Fibroblast of lung (primary cell): ENCODE data around the gene ANXA4. TPM values are rescaled to one million over a fixed set of nuclear protein-coding genes. Genes with fewer than 3 reads are reported as not detected.

Source experiments
- DNase-seq, 2 donors: peaks; one replicate each; pipeline versions ENCODE4 v3.0.0 to v3.0.0-alpha.2; 2010; ENCODE audit warnings: low read depth in 2 of 2
- H2AFZ ChIP-seq: 2 replicates; pipeline ENCODE4 v1.5.1; 2012; ENCODE audit warnings: low read length, control low read depth, inconsistent platforms
- H3K27ac ChIP-seq: 2 replicates; pipeline ENCODE4 v1.5.1; 2011; ENCODE audit warnings: low read length, control low read depth; ENCODE audit not compliant: insufficient read depth
- H3K27me3 ChIP-seq: 2 replicates; pipeline ENCODE4 v1.5.1; 2011; ENCODE audit warnings: mild to moderate bottlenecking, low read length; ENCODE audit not compliant: control insufficient read depth, insufficient read depth
- H3K36me3 ChIP-seq: 2 replicates; pipeline ENCODE4 v1.5.1; 2011; ENCODE audit warnings: low read length; ENCODE audit not compliant: control insufficient read depth, insufficient read depth
- H3K4me1 ChIP-seq: 2 replicates; pipeline ENCODE4 v1.5.1; 2011; ENCODE audit warnings: low read length; ENCODE audit not compliant: control insufficient read depth, insufficient read depth; ENCODE audit errors: extremely low read depth
- H3K4me2 ChIP-seq: 2 replicates; pipeline ENCODE4 v1.5.1; 2011; ENCODE audit warnings: low read length, control low read depth; ENCODE audit not compliant: insufficient read depth; ENCODE audit errors: extremely low read depth
- H3K4me3 ChIP-seq, 4 experiments: fragments of 200-600 bp in 1 of 4; sonication (generic) in 1 of 4; replicated peaks in 1 of 4; 2 replicates each; pipeline ENCODE4 v1.5.1; 2011 to 2016; ENCODE audit warnings: low read length in 4 of 4, low read depth in 3 of 4, mild to moderate bottlenecking in 3 of 4, control low read depth in 2 of 4, inconsistent platforms in 1 of 4, mixed read lengths in 1 of 4; ENCODE audit not compliant: insufficient read depth in 1 of 4; ENCODE audit errors: control extremely low read depth in 1 of 4
- H3K79me2 ChIP-seq: 2 replicates; pipeline ENCODE4 v1.5.1; 2012; ENCODE audit warnings: mild to moderate bottlenecking, low read length, inconsistent platforms; ENCODE audit not compliant: control insufficient read depth, insufficient read depth
- H3K9ac ChIP-seq: 2 replicates; pipeline ENCODE4 v1.5.1; 2011; ENCODE audit warnings: mild to moderate bottlenecking, low read length, control low read depth; ENCODE audit not compliant: insufficient read depth
- H3K9me3 ChIP-seq: 2 replicates; pipeline ENCODE4 v1.5.1; 2012; ENCODE audit warnings: low read depth, low read length; ENCODE audit not compliant: control insufficient read depth, insufficient read depth
- H4K20me1 ChIP-seq: 2 replicates; pipeline ENCODE4 v1.5.1; 2011; ENCODE audit warnings: low read length; ENCODE audit not compliant: control insufficient read depth, insufficient read depth; ENCODE audit errors: extremely low read depth
- CTCF ChIP-seq, 2 donors: IDR thresholded peaks in 1 of 2; conservative IDR thresholded peaks in 1 of 2; 1 replicate in 1 of 2; 2 replicates in 1 of 2; pipeline ENCODE4 v1.5.1; 2011 to 2012; ENCODE audit warnings: low read length in 2 of 2, control low read depth in 1 of 2, inconsistent platforms in 1 of 2, low read depth in 1 of 2, mild to moderate bottlenecking in 1 of 2
- EZH2 ChIP-seq: IDR thresholded peaks from 2 replicates; pipeline ENCODE4 v1.5.1; 2012; ENCODE audit warnings: low read length, control low read depth, mild to moderate bottlenecking; ENCODE audit errors: missing control alignments
- polyA plus RNA-seq, 2 donors: library from polyadenylated mRNA; depleted of rRNA in 1 of 2; stranded (reverse) in 1 of 2; unstranded in 1 of 2; fragments of >200 nt; gene quantifications; 2 replicates each; pipeline ENCODE4 v1.2.1, GENCODE V29; 2011 to 2012; ENCODE audit warnings: missing spikeins in 1 of 2
- total RNA-seq: library from RNA; depleted of rRNA; stranded (reverse); fragments of >200 nt; gene quantifications from 2 replicates; pipeline ENCODE4 v1.2.1, GENCODE V29; 2014

Gene ANXA4
- total and polyA plus RNA-seq, 2 donors (not counting 1 experiment from before 2014, with no cell fraction given), result 98.4 to 114 TPM

GRCh38 chr2:69744456-69744855 is 2.5 kb downstream of the ANXA4 start:
- TF ChIP-seq EZH2 (no peak), CTCF (conservative IDR thresholded peaks at IDR 0.05 in 1 of 2, IDR thresholded peaks at IDR 0.05 in 1 of 2; ENCODE audit: low read depth in 1 of 2, low read length in 2 of 2) (no peak)
- Histone ChIP-seq H3K4me3 (peak overlapping the region in 1 of 4 experiments; percentile 2), H3K9ac (no peak overlapping the region), H4K20me1 (no peaks in the 10 kb centered on the region), H3K27me3 (no peaks in the 10 kb centered on the region), H3K36me3 (no peaks in the 10 kb centered on the region), H2AFZ (no peak overlapping the region), H3K4me1 (peaks cover 5% of the 10 kb centered on the region), H3K4me2 (no peak overlapping the region), H3K9me3 (no peaks in the 10 kb centered on the region), H3K79me2 (peaks cover 20% of the 10 kb centered on the region), H3K27ac (no peak overlapping the region)
- no peak for DNase-seq

- Histone ChIP-seq H3K9me3 (no peaks in the 10 kb centered on the region), H2AFZ (no peak overlapping the region), H3K4me2 (no peak overlapping the region), H3K27me3 (no peaks in the 10 kb centered on the region), H3K9ac (no peak overlapping the region), H3K4me1 (peaks cover 5% of the 10 kb centered on the region), H3K27ac (no peak overlapping the region), H3K79me2 (peaks cover 20% of the 10 kb centered on the region), H3K36me3 (no peaks in the 10 kb centered on the region), H4K20me1 (no peaks in the 10 kb centered on the region), H3K4me3 (peak overlapping the region in 1 of 4 experiments; percentile 5)
- TF ChIP-seq CTCF (conservative IDR thresholded peaks at IDR 0.05 in 1 of 2, IDR thresholded peaks at IDR 0.05 in 1 of 2; ENCODE audit: low read depth in 1 of 2, low read length in 2 of 2) (no peak), EZH2 (no peak)
- DNase-seq, result no peak
These were observed 3.1 kb downstream of the ANXA4 start for GRCh38 chr2:69745035-69745434.

- H3K9ac ChIP-seq, result no peak overlapping the region
- H2AFZ ChIP-seq, result no peak overlapping the region
- DNase-seq, result no peak
- H3K4me1 ChIP-seq, result no peaks in the 10 kb centered on the region
- no peaks in the 10 kb centered on the region for H3K9me3 ChIP-seq
- H3K4me2 ChIP-seq, result no peak overlapping the region
- H4K20me1 ChIP-seq, result no peaks in the 10 kb centered on the region
- peaks cover 14% of the 10 kb centered on the region for H3K79me2 ChIP-seq
- no peak overlapping the region for H3K27ac ChIP-seq
- no peak overlapping the region for H3K4me3 ChIP-seq
- no peaks in the 10 kb centered on the region for H3K27me3 ChIP-seq
- TF ChIP-seq CTCF (conservative IDR thresholded peaks at IDR 0.05 in 1 of 2, IDR thresholded peaks at IDR 0.05 in 1 of 2; ENCODE audit: low read depth in 1 of 2, low read length in 2 of 2) (no peak), EZH2 (no peak)
- H3K36me3 ChIP-seq, result no peaks in the 10 kb centered on the region
These were observed 8.3 kb downstream of the ANXA4 start for GRCh38 chr2:69750246-69750645.
